ENCODE measurements around the gene PROKR1.

DNA sequence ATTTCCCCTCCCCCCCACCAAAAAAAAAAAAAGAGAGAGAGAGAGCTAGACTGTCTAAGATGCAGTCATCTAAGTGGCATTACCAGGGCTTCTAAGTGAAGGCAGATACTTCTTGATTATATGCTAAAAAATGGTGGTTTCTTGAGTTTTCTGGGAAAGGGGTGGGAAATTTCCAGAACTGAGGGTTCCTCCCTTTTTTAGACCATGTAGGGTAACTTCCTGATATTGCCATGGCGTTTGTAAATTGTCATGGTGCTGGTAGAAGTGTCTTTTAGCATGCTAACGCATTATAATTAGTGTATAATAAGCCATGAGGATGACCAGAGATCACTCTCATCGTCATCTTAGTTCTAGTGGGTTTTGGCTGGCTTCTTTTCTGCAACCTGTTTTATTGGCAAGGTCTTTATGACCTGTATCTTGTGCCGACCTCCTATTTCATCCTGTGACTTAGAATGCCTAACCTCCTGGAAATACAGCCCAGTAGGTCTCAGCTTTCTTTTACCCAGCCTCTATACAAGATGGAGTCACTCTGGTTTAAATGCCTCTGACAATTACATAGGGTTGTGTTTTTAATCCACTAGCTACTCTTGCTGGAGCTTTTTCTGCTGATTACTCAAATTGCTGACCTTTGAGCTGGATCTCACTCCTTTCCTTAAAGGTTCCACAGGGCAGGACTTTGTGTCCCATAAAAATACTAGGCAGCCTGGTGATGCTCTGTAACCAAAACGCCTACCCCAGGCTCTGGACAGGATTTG is 30.4 kb upstream of the PROKR1 start:
- no peak for TF ChIP-seq L3MBTL2 (conservative IDR thresholded peaks at IDR 0.05)
- TF ChIP-seq SP1 (IDR thresholded peaks at IDR 0.05), result no peak
- TF ChIP-seq, protein P1, sequence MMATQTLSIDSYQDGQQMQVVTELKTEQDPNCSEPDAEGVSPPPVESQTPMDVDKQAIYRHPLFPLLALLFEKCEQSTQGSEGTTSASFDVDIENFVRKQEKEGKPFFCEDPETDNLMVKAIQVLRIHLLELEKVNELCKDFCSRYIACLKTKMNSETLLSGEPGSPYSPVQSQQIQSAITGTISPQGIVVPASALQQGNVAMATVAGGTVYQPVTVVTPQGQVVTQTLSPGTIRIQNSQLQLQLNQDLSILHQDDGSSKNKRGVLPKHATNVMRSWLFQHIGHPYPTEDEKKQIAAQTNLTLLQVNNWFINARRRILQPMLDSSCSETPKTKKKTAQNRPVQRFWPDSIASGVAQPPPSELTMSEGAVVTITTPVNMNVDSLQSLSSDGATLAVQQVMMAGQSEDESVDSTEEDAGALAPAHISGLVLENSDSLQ (IDR thresholded peaks at IDR 0.05), result no peak
- TF ChIP-seq SUZ12 (IDR thresholded peaks at IDR 0.05), result no peak
- TF ChIP-seq FOXK2 (IDR thresholded peaks at IDR 0.05), result no peak
- TF ChIP-seq FOXM1 (IDR thresholded peaks at IDR 0.05; ENCODE audit: borderline replicate concordance), result no peak
- TF ChIP-seq LEF1 (IDR thresholded peaks at IDR 0.05; ENCODE audit: borderline replicate concordance), result no peak
- no peak for TF ChIP-seq TARDBP (IDR thresholded peaks at IDR 0.05)
- TF ChIP-seq BHLHE40 (IDR thresholded peaks at IDR 0.05; ENCODE audit: borderline replicate concordance), result no peak
- no peak for TF ChIP-seq FOXA1 (IDR thresholded peaks at IDR 0.05)
- TF ChIP-seq ARNT (IDR thresholded peaks at IDR 0.05), result no peak
- TF ChIP-seq ELF4 (IDR thresholded peaks at IDR 0.05), result no peak
- no peak for TF ChIP-seq CTBP1 (IDR thresholded peaks at IDR 0.05; ENCODE audit: borderline replicate concordance)
- TF ChIP-seq HDGF (IDR thresholded peaks at IDR 0.05; ENCODE audit: borderline replicate concordance), result no peak

All from HEK293T (cell line).